Measurements from ENCODE around the gene PLEKHG1.

- TF ChIP-seq CTCF (conservative IDR thresholded peaks at IDR 0.05; ENCODE audit: low read depth, low read length) (no peak), EZH2 (IDR thresholded peaks at IDR 0.05; ENCODE audit: low read length, unreplicated experiment) (no peak)
These were observed 19.6 kb downstream of the PLEKHG1 start for GRCh38 chr6:150619275-150619674.
